Activated CD8-positive, alpha-beta memory T cell treated with anti-CD3 and anti-CD28 coated beads, Interleukin-2, amount 10 ng/mL, durations not matched to agents 7 days and 5 days (primary cell): ENCODE measurements around the gene SULT1A2. TPM values are rescaled to one million over a fixed set of nuclear protein-coding genes. Genes with fewer than 3 reads are reported as not detected.
"Not testable (repeated sequence)": the region's sequence is repeated elsewhere in the genome, so short reads cannot be mapped to it uniquely, and the experiment has no call there.

Experiments
- ATAC-seq: fragments of 150-1000 bp; cut with Tn5 transposase; one replicate; pipeline ENCODE4 v1.10.0; 2021; ENCODE audit warnings: moderate library complexity
- CTCF ChIA-PET: fragments of 350-600 bp; sonication (Branson Sonifier 250); formaldehyde crosslinking; loops from one replicate; lab custom pipeline; 2021; ENCODE audit warnings: antibody characterized with exemption; lab: Charles Lee
- DNase-seq: peaks from one replicate; pipeline ENCODE4 v3.0.0-alpha.2; 2020
- H3K27ac Mint-ChIP-seq: one replicate; pipeline ENCODE4 v1.8.0; 2021; ENCODE audit warnings: mild to moderate bottlenecking, mixed read lengths
- H3K27me3 Mint-ChIP-seq: one replicate; pipeline ENCODE4 v1.8.0; 2021; ENCODE audit warnings: mixed read lengths
- H3K36me3 Mint-ChIP-seq: one replicate; pipeline ENCODE4 v1.8.0; 2021; ENCODE audit warnings: mild to moderate bottlenecking, mixed read lengths
- H3K4me1 Mint-ChIP-seq: one replicate; pipeline ENCODE4 v1.8.0; 2021; ENCODE audit warnings: mixed read lengths
- H3K4me3 Mint-ChIP-seq: one replicate; pipeline ENCODE4 v1.8.0; 2021; ENCODE audit warnings: mild to moderate bottlenecking, moderate library complexity, mixed read lengths
- H3K9me3 Mint-ChIP-seq: one replicate; pipeline ENCODE4 v1.8.0; 2022; ENCODE audit warnings: low read depth, mixed read lengths
- total RNA-seq, 2 experiments: library from RNA; stranded (reverse); gene quantifications; one replicate each; pipeline ENCODE4 v1.2.3, GENCODE V29; 2021

Gene SULT1A2
- total RNA-seq, 2 experiments from 2014 or later: 0.20 TPM; not detected in 1

DNA sequence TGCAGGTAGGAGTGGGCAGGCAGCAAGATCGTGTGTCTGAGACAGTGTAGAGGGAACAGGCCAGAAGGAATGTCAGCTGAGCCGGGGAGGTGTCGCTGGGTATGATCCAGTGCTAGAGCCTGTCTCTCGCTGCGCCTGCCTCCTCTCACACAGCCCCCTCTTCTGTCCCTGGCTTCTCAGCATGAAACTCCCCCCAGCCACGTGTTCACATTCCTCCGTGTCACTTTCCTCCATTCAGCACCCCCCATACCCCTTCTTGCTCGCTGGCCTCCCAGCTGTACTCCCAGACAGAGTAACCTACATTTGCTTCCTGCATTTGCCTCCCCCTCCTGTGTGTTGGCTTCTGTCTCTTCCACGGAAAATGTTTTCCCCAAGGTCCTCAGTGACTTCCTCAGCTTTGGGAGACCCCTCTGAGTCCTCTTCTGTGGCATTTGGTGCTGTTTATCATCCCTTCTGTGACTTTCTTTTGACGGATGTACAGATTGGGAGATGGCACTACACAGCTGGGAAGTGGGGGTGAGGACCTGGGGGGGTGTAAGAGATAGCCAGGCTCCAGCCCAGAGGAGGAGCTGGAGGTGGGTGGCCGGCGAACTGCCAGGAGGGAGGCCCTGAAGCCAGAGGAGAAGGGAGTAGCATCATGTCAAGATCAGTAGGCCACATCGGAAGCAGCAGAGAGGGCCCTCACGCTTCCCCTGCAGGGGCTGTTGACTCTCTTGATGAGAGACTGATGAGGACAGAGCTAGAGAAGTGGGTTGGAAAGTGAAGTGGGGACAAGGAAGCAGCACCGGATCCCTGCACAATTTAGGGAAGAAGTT, 23.9 kb downstream of the SULT1A2 start:
- Mint-ChIP-seq H3K27me3 (no peaks in the 10 kb centered on the region), H3K27ac (no peak overlapping the region), H3K4me1 (no peaks in the 10 kb centered on the region), H3K9me3 (no peaks in the 10 kb centered on the region), H3K36me3 (peaks cover 8% of the 10 kb centered on the region), H3K4me3 (no peak overlapping the region)
- CTCF ChIA-PET: interaction anchor here (1.3 kb wide), 1 partner anchor 49 kb away, joined by 3 read pairs; no protein-coding TSS in a partner anchor
- DNase-seq: no peak
- no peak for ATAC-seq

- H3K9me3 Mint-ChIP-seq: peaks cover 11% of the 10 kb centered on the region
- CTCF ChIA-PET: no interaction called here
- no peaks in the 10 kb centered on the region for H3K27me3 Mint-ChIP-seq
- no peak for DNase-seq
- peaks cover 27% of the 10 kb centered on the region for H3K36me3 Mint-ChIP-seq
- H3K4me3 Mint-ChIP-seq: no peak overlapping the region
- H3K27ac Mint-ChIP-seq: no peak overlapping the region
- H3K4me1 Mint-ChIP-seq: no peaks in the 10 kb centered on the region
- ATAC-seq: no peak
Observed at GRCh38 chr16:28569968-28570752, 26.7 kb downstream of the SULT1A2 start.

GRCh38 chr16:28569021-28569420, 27.8 kb downstream of the SULT1A2 start:
- no peak overlapping the region for H3K4me3 Mint-ChIP-seq
- no peaks in the 10 kb centered on the region for H3K4me1 Mint-ChIP-seq
- H3K27me3 Mint-ChIP-seq: no peaks in the 10 kb centered on the region
- peaks cover 31% of the 10 kb centered on the region for H3K36me3 Mint-ChIP-seq
- H3K9me3 Mint-ChIP-seq: peaks cover 11% of the 10 kb centered on the region
- DNase-seq (no peak), ATAC-seq (no peak)
- no peak overlapping the region for H3K27ac Mint-ChIP-seq
- CTCF ChIA-PET: no interaction called here

DNA sequence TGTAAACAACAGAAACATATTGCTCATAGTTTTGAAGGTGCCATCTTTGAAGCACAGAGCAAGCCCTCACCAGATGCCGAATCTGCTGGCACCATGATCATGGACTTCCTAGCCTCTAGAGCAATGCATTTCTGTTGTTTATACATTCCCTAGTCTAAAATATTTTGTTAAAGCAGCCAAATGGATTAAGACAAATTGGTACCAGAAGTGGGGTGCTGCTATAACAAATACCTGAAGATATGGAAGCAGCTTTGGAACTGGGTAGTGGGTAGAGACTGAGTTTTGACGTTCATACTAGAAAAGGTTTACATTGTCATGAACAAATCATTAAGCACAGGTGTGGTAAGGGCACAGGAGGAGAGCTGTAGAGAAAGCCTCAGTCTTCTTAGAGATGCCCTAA, 29.6 kb downstream of the SULT1A2 start:
- CTCF ChIA-PET: no interaction called here
- peaks cover 11% of the 10 kb centered on the region for H3K9me3 Mint-ChIP-seq
- ATAC-seq (no peak), DNase-seq (no peak)
- H3K27me3 Mint-ChIP-seq: no peaks in the 10 kb centered on the region
- H3K4me3 Mint-ChIP-seq: no peak overlapping the region
- H3K36me3 Mint-ChIP-seq: peaks cover 31% of the 10 kb centered on the region
- no peak overlapping the region for H3K27ac Mint-ChIP-seq
- H3K4me1 Mint-ChIP-seq: peaks cover 8% of the 10 kb centered on the region

GRCh38 chr16:28566233-28566925, 30.5 kb downstream of the SULT1A2 start:
- H3K27me3 Mint-ChIP-seq, ATAC-seq, CTCF ChIA-PET, DNase-seq, H3K4me3 Mint-ChIP-seq, H3K27ac Mint-ChIP-seq: not testable (repeated sequence)
- H3K4me1 Mint-ChIP-seq: peaks cover 12% of the 10 kb centered on the region
- H3K9me3 Mint-ChIP-seq: peaks cover 11% of the 10 kb centered on the region
- H3K36me3 Mint-ChIP-seq: peaks cover 31% of the 10 kb centered on the region

GRCh38 chr16:28563218-28563617, 33.6 kb downstream of the SULT1A2 start:
- DNase-seq: no peak
- no peaks in the 10 kb centered on the region for H3K27me3 Mint-ChIP-seq
- peaks cover 21% of the 10 kb centered on the region for H3K4me1 Mint-ChIP-seq
- no peak overlapping the region for H3K27ac Mint-ChIP-seq
- CTCF ChIA-PET: no interaction called here
- peaks cover 40% of the 10 kb centered on the region for H3K36me3 Mint-ChIP-seq
- no peak overlapping the region for H3K4me3 Mint-ChIP-seq
- peaks cover 11% of the 10 kb centered on the region for H3K9me3 Mint-ChIP-seq
- ATAC-seq: no peak

DNA sequence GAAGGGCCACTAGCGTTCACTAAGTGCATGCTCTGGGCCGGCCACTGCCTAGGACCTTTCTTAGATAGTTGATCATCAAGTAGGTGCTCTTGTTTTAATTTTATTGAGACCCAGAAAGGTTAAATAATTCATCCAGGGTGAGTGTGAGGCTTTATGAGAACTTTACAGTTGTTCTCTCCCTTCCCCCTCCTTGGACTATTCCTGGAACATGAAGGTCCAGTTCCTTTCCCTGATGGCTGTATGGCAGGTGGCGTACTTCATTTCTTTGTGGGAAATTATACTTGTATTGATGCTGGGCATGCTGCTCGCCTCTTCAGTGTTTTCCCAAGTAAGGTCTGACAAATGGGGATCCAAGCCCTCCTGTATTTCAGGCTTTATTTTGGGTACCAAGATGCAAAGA, 34.7 kb downstream of the SULT1A2 start:
- ATAC-seq (no peak), DNase-seq (no peak)
- Mint-ChIP-seq H3K4me3 (no peak overlapping the region), H3K27me3 (no peaks in the 10 kb centered on the region), H3K36me3 (peaks cover 40% of the 10 kb centered on the region), H3K9me3 (peaks cover 6% of the 10 kb centered on the region), H3K4me1 (peaks cover 23% of the 10 kb centered on the region), H3K27ac (no peak overlapping the region)
- CTCF ChIA-PET: interaction anchor here (0.6 kb wide), 1 partner anchor 47 kb away, joined by 3 read pairs; no protein-coding TSS in a partner anchor

DNA sequence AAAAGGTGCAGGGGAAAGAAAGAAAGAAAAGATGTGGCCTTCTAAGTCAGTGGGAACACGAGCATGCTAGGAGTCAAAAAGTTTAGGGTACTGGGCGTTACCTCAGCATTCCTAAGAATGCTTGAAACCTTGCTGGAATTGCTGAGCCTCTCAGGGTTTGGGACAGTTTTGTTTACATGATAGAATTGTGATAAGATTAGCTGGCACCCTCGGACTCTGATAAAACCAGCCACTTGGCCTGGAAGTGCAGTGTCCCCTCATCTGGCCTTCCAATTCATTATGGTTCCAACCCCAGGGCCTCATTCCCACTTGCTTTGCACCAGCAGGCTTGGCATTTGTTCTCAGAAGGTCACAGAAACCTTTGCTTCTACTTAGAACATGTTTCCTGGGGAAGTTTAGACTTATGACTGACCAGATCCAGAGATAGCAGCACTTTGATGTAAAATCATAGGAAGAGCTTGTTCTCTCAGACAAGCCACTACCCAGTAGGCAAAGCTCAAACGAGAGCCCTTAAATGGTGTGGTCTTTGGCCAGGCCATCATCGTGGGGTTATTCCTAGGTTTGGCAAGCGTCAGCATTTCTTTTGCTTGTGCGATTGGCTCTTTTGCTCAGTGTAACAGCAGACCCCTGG, 35.2 kb downstream of the SULT1A2 start:
- Mint-ChIP-seq H3K4me1 (peaks cover 23% of the 10 kb centered on the region), H3K9me3 (peaks cover 6% of the 10 kb centered on the region), H3K36me3 (peaks cover 40% of the 10 kb centered on the region), H3K4me3 (no peak overlapping the region), H3K27me3 (no peaks in the 10 kb centered on the region), H3K27ac (no peak overlapping the region)
- CTCF ChIA-PET: no interaction called here
- no peak for ATAC-seq
- DNase-seq: no peak

GRCh38 chr16:28558456-28558855, 38.4 kb downstream of the SULT1A2 start:
- DNase-seq (no peak), ATAC-seq (no peak)
- CTCF ChIA-PET: interaction anchor here (1.0 kb wide), 1 partner anchor 232 kb away, joined by 3 read pairs; no protein-coding TSS in a partner anchor
- H3K4me1 Mint-ChIP-seq: peaks cover 38% of the 10 kb centered on the region
- H3K27me3 Mint-ChIP-seq: no peaks in the 10 kb centered on the region
- no peak overlapping the region for H3K4me3 Mint-ChIP-seq
- H3K27ac Mint-ChIP-seq: no peak overlapping the region
- peaks cover 28% of the 10 kb centered on the region for H3K36me3 Mint-ChIP-seq
- no peaks in the 10 kb centered on the region for H3K9me3 Mint-ChIP-seq

DNA sequence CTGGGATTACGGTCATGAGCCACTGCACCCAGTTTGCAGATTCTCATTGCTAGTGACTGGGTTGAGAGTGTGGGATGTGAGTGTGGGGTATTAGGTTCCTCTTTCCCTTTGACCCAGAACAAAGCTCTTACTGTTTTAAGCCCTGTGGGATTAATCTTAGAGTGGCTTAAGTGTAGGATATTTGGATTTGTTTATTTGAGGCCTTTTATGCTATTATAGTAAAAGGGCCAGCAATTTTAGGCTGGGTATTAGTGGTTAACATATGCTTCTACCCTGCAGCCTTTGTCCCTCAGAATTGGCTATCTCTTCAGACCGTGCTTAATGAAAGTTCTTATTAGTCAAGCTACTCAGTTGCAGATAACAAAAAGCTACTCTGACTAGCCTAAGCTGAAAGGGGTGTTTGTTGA, 39.9 kb downstream of the SULT1A2 start:
- Mint-ChIP-seq H3K27me3 (no peaks in the 10 kb centered on the region), H3K4me1 (peaks cover 33% of the 10 kb centered on the region)
- CTCF ChIA-PET: no interaction called here

DNA sequence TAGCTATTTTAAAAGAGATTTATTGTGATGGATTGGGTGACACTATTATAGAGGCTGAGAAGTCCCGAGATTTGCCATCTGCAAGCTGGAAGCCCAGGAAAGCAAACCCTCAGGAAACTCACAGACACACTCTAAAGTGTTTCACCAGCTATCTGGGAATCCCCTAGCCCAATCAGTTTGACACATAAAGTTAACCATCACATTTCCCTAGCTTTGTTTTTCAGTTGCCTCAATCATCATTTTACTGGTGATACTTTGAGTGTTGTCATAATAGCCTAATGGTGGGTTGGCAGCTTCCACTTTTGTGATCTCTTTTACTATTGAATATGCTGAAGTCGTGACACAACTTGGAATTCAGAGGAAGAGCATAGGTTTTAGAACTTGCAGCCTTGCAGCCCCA, 41.3 kb downstream of the SULT1A2 start:
- Mint-ChIP-seq H3K9me3 (no peaks in the 10 kb centered on the region), H3K27me3 (no peaks in the 10 kb centered on the region), H3K4me3 (no peak overlapping the region), H3K27ac (no peak overlapping the region), H3K36me3 (peaks cover 28% of the 10 kb centered on the region), H3K4me1 (peaks cover 30% of the 10 kb centered on the region)
- no peak for DNase-seq
- ATAC-seq: no peak
- CTCF ChIA-PET: interaction anchor here (1.7 kb wide), 1 partner anchor 62 kb away, joined by 4 read pairs; no protein-coding TSS in a partner anchor

More for the DNA sequence above, 39.9 kb downstream of the SULT1A2 start:
- DNase-seq (no peak), ATAC-seq (no peak)
- Mint-ChIP-seq H3K9me3 (no peaks in the 10 kb centered on the region), H3K36me3 (peaks cover 28% of the 10 kb centered on the region), H3K4me3 (no peak overlapping the region), H3K27ac (no peak overlapping the region)

DNA sequence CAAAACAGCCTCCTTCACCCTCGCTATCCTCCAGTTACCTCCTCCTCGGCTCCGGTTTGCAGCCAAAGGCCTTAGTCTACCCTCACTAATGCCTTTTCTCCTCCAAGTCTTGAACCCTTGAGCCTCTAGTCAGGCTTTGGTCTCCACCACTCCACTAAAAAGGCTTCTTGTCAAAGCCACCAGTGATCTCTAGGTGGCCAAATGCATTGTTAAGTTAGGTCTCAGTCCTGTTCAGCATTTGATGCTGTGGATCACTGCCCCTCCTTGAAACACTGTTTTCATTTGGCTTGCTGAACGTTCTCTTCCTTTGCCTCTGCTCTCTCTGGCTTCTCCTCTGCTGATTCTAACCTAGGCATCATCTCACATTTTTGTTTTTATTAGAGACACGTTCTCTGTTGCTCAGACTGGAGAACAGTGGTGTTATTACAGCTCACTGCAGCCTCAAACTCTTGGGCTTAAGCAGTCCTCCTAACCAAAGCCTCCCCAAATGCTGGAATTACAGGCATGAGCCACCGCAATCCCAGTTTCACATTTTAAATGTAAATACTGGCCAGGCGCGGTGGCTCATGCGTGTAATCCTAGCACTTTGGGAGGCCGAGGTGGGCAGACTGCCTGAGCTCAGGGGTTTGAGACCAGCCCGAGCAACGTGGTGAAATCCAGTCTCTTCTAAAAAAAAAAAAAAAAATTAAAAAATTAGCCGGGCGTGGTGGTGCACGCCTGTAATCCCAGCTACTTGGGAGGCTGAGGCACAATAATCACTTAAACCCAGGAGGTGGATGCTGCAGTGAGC, 42.0 kb downstream of the SULT1A2 start:
- no peak for ATAC-seq
- peaks cover 27% of the 10 kb centered on the region for H3K36me3 Mint-ChIP-seq
- peak overlapping the region; percentile 81 for H3K4me3 Mint-ChIP-seq
- H3K27ac Mint-ChIP-seq: peak overlapping the region; percentile 79
- H3K9me3 Mint-ChIP-seq: no peaks in the 10 kb centered on the region
- DNase-seq: no peak
- H3K27me3 Mint-ChIP-seq: no peaks in the 10 kb centered on the region
- CTCF ChIA-PET: interaction anchor here (1.1 to 1.7 kb wide), 4 partner anchors 31 to 69 kb away, joined by 3 to 4 read pairs (median 3); partner anchors contain the start of gene IL27
- H3K4me1 Mint-ChIP-seq: peaks cover 29% of the 10 kb centered on the region
